Superior temporal gyrus (tissue), 1 donor: ENCODE measurements around the gene FAM13A.

Source experiments
- DNase-seq: peaks from one replicate; pipeline ENCODE4 v3.0.0-alpha.2; 2016; ENCODE audit errors: extremely low spot score

The FAM13A gene

GRCh38 chr4:88747351-88747750, 309.6 kb downstream of the FAM13A start:
- no peak for DNase-seq

DNA sequence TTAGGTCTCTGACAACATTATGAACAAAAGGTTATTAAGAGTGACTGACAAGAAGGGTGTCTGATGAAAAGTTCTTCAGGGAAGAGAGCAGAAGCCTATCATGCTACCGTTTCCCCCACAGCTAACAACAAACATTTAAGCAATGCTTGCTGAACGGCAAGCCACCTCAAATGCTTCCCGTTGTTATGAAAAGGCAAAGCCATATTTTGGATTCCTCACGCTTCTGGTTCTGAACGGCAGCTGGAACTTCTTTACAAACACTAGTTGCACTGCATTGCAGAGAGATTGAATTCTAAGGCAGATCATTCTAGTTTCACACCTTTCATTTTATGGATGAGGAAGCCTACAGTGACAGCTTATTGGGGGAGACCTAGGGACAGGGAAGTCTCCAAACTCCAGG, 310.8 kb downstream of the FAM13A start:
- DNase-seq = no peak

DNA sequence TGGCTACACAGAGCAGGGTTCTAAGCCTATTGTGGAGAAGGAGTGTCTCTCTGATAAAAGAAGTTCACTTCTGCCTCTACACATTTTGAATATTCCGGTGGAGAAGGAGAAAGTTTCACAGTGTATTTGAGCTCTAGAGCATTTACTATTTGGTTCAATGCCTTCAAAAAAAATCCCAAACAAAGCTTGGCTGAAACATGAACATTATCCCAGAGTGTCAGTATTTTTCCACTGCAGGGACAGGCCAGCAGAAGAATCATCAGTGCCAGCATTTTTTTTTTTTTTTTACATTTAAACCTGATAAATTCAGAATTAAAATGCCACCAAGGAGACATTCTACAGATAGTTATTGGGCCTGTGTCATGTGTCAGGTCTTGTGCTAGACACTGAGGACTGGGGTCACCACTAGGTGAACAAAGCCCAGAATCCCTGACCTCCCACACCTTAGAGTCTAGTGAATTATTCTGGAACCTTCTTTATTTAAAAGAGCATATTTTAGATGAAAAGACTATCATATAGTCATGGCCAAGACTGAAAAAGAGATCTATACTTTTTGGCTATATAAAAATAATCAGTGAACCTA, 311.3 kb downstream of the FAM13A start:
- DNase-seq = no peak

GRCh38 chr4:88745175-88745574, 311.8 kb downstream of the FAM13A start:
- DNase-seq = no peak

GRCh38 chr4:88744609-88745008, 312.4 kb downstream of the FAM13A start:
- DNase-seq = no peak

- DNase-seq = no peak
These were observed 313.3 kb downstream of the FAM13A start for GRCh38 chr4:88743696-88744095.

DNA sequence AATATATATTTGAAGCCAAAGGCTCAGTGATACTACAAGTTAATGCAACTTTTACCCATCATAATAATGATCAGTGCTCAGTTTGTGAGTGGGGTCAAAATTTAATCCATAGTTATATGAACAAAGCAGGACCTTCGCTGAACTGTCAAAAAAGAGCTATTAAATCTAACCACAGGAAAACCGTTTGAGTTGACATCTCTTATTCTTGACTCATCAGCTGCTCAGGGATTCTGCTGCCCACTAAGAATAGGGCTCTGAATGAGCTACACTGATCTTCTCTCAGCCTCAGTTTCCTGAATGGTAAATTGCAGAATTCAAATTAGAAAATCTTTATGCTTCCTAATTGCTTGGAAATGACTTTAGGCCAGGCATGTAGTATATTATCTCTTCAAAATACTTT, 314.4 kb downstream of the FAM13A start:
- no peak for DNase-seq

GRCh38 chr4:88738180-88738579, 318.8 kb downstream of the FAM13A start:
- DNase-seq = no peak

DNA sequence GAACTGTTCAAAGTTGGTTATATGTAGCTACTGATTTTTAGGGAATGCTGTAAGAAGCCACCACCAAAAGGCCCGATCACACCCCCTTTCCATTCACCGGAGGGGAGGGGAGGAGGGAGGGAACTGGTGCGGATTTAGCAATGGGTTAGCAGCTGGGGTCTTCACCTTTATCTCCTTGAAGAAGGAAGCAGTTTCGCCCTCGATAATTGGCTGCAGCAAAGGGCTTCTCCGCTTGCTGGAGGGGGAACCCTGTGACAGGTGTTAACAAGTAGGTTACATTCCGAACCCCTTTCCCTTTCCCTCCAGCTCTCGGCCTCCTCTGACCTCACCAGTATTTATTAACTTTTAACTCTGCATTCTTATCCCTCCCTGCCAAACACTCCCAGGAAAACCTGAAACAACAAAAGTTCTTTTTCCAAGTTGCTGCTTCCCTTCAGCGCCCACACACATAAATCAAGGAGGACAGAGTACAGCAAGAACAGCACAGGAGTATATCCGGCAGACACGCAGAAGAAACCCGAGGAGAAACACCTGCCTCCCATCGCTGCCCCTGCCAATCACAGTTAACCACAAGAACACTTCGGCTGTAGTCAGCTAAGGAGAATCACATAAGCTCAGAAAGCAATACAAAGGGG, 319.6 kb downstream of the FAM13A start:
- no peak for DNase-seq

DNA sequence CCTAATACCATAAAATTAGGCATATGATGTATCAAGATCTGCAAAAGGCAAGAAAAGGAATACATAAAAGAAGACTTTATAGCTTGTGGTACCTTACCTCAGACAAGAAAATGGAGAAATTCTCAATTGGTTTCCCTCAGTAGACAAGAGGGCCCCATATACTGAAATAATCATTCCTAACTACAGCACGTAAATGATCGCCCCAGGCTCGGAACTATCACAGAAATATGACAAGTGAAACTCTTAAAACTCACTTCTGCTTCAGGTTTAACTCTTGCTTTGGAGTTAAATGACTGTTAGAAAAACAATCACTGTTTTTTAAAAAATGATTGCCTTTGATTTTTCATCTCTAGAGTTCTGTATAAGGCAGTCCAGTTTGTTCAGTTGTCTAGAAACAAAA, 320.7 kb downstream of the FAM13A start:
- no peak for DNase-seq

- DNase-seq = no peak
These were observed 321.4 kb downstream of the FAM13A start for GRCh38 chr4:88735564-88735963.

DNA sequence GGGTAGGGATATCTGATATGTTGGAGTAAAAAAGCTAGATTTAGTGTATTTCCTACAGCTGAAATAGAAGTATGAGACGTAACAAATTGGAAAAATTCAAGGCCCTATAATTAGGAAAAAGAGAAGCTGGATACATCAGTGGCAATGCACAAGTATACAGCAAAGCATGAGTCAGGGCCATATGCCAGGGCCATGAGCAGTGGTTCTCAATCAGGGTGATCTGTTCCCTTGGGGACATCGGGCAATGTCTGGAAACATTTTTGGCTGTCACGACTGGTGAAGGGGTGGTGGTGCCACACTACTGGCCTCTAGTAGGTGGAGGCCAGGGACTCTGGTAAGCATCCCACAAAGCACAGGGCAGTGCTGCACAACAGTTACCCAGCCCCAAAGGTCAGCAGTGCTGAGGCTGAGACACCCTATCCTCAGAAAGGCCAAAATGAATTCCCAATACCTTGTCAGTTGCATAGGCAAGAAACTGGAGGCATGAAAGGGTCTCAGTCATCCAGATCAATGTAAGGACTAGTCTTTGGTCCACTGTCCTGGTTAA, 322.5 kb downstream of the FAM13A start:
- DNase-seq = no peak

DNA sequence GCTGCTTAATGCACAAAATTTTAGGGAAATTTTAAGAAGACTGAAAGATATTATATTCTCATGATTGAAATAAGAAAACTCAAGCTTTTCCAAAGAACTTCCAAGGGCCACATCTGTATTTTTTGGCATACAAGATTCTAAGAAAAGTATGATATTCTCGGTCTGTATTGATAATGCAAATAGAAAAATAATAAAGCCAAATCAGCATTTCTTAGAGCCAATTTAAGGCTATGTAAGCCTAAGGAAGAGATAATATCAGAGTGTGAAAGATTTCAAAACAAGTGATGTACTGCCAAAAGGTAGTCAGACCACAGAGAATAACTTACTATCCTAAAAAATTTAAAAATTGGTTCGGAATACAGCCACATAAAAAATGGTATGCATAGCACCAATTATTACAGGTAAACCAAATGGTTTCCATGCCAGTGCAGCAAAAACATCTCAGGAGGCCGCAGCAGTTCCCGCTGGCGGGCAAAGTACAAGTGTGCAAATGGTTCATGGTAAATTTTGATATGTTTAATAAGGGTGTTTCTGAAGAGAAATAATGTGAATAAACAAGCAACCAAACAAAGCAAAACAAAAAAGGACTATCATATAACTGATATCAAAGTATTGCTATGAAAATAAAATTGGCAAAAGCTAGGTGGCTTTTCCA, 324.1 kb downstream of the FAM13A start:
- DNase-seq = no peak

DNA sequence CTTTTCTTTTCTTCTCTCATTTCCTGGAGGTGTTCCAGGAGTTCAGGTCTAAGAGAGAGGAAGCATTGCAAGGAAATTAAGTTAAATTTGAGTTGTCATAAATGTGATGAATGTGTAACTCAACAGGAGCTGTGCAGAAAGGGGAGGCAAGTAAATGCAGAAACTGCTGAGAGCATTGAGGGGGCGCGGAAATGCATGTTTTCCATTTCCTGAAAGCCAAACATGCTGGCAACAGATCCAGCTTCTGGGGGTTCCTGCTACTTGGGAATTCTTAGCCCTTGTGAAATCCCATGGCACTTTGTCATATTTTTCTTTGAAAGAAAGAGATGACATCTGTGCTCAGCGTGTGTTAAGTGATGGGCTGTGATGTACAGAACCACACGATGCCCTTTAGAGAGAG, 325.6 kb downstream of the FAM13A start:
- no peak for DNase-seq

DNA sequence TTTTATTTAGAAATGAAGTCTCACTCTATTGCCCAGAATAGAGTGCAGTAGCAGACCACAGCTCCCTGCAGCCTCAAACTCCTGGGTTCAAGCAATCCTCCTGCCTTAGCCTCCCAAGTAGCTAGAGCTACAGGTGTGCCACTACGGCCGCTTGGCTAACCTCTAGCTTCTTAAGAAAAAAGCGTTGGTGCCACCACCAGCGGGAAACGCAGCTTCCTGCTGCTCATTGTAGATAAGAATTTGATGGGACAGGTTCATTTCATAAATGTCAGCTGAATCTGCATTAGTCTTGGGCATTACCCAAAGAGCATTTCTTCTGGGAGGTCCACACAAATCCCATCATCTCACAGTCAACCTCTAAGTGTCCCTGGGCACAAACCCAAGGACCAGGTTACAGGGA, 326.2 kb downstream of the FAM13A start:
- DNase-seq = no peak

GRCh38 chr4:88729146-88729760, 327.7 kb downstream of the FAM13A start:
- DNase-seq = no peak

- no peak for DNase-seq
These were observed 328.8 kb downstream of the FAM13A start for GRCh38 chr4:88728146-88728545.

- no peak for DNase-seq
These were observed 331.0 kb downstream of the FAM13A start for GRCh38 chr4:88725986-88726385.

- DNase-seq = no peak
These were observed 331.8 kb downstream of the FAM13A start for GRCh38 chr4:88725143-88725542.

DNA sequence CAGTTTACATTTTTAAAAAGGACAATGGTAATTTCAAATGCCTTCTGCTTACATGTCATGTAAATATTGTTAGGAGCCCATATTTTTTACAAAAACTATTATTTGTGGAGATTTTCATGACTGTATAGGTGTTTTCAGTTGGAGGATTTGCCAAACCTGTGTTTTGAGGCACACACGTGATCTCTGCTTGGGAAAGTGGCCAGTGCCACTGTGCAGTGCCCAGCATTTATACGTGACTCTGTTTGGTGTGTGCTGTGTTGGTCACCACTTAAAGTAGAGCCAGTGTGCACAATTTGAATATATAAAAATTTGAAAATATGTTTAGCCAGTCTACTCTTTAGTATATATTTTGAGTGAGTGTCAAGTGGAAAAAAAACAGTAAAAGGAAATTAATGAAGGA, 332.6 kb downstream of the FAM13A start:
- DNase-seq = no peak

- DNase-seq = no peak
These were observed 334.2 kb downstream of the FAM13A start for GRCh38 chr4:88722828-88723227.

DNA sequence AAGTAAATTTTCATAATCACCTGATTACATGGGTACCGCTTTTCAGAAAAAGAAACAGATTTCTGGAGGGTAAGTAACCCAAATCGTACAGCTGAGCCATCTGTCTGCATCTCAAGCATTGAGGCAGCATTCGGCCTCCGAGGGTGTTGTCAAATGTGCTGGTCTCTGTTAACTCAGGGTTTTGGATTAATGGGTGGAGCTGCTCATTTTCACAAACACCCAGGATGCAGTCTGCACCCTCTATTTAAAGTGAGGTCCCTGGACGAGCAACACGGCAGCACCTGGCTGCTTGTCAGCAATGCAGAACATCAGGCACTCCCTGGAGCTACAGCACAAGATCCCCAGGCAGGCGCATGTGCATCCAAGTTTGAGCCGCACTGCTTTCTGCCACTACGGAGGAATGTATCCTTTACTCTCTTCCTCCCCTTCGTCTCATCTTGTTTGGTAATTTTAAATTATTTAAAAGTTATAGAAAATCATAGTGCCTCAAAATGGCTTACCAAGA, 334.7 kb downstream of the FAM13A start:
- DNase-seq = no peak
